Kidney glomerular epithelial cell (primary cell): Measurements from ENCODE around the gene UST.
"Not testable (repeated sequence)": the region's sequence is repeated elsewhere in the genome, so short reads cannot be mapped to it uniquely, and the experiment has no call there.

Experiments
- DNase-seq: peaks from one replicate; lab custom pipeline; 2025; lab: John Stamatoyannopoulos, UW

Gene UST

DNA sequence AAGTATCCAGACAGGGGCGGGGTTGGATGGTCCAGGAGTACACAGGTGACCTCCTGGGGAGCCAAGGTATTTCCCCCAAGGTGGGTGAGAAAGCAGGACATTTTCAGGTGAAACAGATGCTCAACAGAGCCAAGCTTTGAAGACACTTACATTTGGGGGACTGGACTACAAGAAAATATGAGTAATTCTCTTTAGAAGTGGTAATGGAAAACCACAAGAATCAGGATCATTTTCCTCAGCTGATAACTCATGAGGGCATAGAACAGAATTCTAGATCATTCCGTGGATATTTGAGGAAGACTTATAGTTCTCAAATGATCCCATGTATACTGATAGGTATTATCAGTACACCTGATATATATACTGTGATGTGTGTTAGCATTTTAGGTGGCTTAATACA lies 89.9 kb downstream of the UST start:
- DNase-seq = no peak

DNA sequence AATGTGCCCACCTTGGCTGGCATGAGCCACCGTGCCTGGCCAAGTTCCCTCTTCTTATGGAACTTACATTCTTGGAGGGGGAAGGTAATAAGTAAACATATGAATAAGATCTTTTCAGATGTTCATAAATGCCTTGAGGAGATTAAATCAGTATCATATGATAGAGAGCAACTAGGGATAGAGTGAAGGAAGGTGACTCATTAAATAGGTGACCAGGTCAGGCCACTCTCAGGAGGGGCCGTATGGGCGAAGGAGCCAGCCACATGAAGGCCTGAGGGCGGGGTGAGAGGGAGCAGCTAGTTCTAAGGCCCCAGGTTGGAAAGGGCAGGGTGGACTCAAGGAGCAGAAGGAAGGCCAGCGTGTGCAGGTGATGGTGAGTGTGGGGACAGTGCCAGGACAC lies 91.1 kb downstream of the UST start:
- no peak for DNase-seq

DNA sequence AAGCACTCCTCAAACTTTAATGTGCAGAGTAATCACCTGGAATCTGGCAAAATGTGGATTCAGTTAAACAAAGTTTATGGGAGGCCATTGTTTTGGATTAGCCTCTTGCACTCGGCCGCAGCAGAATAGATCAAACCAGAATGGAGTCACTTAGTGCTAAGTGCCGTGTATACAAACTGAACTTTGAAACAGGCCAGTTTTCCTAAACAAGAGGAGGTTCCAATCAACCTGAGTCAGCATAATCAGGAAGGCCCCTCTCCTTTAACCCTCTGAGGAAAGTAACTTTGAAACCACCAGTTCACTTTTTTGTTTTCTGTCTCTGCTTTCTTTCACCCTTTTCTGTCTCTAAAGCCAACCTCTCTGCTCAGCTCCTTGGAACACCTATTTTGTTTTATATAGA lies 92.2 kb downstream of the UST start:
- DNase-seq = no peak

DNA sequence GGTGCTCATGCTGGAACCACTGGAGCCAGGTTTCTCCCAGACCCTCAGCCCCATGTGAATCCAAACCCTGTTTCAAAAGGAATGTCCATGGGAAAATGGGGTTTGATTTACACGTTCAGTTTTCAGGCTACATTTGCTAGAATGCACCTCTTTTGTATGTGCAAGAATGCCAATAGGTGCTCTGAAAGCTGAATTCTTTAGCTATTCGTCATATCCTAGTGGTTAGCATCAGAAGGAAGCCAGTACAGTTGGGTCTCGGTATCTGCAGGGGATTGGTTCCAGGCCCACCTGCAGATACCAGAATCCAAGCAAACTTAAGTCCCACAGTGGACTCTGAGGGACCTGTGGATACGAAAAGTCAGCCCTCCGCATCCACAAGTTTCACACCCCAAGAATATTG lies 93.4 kb downstream of the UST start:
- DNase-seq = no peak

DNA sequence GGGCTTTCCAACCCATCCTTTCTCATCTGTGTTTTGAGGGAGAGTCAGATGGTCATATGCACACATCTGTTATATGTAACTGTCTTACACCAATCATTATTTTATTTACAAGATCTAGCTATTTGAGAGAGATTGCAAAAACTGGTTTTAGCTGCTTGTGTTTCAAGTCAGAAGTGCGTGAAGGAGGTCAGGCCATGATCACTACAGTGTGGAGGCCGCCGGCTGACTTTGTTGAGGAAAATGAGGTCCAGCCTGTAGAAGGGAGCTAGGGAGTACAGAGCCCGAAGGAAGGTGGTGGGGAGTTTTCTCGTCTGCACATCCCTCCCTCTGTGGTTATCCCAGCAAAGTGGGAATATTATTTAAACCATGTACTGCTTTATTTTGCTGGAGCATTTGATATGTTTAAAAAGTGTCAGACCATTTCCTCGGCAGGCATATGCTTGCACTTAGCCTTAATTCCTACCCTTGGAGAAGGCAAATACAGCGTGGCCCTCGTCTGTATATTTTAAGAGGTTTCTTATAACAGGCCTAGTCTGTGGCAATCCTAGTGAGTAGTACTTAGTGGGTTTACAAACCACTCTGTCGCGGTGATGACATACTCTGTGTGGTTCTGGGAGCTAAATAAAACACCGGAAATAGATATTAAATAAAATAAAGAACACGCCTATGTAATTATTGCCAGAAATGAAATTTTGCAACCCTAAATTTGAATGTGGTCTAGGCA lies 95.6 kb downstream of the UST start:
- no peak for DNase-seq

DNA sequence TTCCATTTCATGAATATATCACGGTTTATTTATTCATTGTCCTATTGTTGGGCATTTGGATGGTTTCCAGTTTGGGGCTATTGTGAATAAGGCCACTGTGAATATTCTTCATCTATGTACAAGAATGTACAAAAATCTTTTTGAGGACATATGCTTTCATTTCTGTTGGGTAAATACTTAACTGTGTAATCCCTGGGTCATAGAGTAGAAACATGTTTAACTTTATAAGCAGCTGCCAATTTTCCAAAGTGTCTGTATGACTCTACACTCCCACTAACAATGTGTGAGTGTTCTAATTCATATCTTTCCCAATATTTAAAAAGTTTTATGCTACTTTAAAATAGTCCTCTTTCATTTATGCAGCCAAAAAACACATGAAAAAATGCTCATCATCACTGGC lies 98.6 kb downstream of the UST start:
- DNase-seq = no peak

DNA sequence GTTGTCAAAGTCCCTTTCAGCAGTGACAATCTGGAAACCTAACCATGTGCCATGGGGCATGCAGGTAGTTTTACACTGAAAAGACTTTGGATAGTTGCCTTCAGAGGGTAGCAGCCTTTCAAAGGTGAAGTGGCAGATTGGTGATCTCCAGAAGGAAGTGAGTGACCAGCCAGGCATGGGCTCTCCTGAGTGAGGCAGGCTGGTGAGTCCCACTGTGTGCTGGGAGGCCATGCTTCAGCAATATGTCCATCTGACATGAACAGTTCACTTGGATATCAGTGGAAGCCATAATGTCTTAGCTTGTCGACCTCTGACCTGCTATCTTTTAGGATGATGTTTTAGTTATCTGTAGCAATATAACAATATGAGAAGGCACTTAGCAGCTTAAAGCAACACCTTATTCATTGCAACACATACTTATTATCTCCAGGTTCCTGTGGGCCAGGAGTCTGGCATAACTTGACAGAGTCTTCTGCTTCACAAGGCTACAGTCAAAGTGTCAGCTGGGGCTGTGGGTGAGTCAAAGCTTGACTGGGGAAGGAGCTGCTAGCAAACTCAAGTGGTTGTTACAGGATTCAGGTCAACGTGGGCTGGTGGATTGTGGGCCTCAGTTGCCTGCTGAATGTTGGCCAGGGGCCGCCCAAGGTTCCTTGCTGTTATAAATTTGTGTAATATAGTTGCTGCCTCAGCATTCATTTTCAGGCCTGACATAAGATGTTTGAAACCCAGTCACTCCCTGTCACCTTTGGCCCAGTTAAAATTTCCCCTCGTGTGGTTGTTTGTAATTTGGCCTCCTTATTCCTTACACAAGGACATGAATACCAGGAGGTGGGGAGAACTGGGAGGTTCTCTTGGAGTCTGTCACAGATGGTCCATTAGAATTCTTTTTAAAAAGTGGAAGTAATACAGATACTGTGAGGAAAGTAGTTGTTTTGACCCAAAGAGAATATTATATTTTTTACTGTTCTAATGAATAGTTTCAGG lies 100.2 kb downstream of the UST start:
- no peak for DNase-seq

DNA sequence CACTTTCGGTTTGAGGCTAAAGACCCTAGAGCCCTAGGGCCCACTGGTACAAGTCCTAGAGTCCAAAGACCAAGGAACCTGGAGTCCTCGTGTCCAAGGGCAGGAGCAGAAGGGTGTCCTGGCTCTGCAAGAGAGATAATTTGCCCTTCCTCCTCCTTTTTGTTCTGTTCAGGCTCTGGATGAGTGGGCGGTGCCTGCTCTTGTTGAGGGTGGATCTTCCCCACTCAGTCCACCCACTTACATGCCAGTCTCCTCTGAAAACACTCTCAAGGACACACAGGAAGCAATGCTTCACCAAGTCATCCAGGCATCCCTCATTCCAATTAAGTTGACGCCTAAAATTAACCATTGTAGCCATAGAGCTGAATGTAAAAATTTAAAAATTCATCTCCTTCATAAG lies 102.1 kb downstream of the UST start:
- peak; percentile 3 for DNase-seq

DNA sequence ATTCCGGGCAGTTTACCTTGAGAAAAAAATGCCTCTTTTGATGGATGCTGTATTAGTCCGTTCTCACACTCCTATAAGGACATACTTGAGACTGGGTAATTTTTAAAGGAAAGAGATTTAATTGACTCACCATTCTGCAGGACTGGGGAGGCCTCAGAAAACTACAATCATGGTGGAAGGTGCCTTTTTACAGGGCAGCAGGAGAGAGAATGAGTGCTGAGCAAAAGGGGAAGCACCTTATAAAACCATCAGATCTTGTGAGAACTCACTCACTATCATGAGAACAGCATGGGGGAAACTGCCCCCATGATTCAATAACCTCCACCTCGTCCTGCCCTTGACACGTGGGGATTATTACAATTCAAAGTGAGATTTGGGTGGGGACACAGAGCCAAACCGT lies 102.6 kb downstream of the UST start:
- not testable (repeated sequence) for DNase-seq

DNA sequence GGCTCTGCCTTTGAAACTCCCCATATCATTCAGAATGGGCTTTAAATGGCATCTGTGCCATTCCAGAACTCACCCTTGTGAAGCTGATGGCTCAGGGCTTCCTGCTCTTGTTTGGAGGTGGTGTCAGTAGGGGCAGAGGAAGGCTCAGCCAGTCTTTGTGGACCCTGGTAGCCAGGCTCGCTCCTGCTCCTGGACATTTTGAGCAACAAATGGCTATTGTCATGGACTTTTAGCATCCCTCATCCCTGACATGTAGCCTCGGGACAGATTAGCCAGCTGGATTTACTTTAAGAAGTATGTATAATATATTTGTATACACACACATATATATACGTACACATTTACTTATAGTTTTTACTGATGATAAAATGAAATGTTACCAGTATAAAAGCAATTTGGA lies 104.1 kb downstream of the UST start:
- DNase-seq = no peak

DNA sequence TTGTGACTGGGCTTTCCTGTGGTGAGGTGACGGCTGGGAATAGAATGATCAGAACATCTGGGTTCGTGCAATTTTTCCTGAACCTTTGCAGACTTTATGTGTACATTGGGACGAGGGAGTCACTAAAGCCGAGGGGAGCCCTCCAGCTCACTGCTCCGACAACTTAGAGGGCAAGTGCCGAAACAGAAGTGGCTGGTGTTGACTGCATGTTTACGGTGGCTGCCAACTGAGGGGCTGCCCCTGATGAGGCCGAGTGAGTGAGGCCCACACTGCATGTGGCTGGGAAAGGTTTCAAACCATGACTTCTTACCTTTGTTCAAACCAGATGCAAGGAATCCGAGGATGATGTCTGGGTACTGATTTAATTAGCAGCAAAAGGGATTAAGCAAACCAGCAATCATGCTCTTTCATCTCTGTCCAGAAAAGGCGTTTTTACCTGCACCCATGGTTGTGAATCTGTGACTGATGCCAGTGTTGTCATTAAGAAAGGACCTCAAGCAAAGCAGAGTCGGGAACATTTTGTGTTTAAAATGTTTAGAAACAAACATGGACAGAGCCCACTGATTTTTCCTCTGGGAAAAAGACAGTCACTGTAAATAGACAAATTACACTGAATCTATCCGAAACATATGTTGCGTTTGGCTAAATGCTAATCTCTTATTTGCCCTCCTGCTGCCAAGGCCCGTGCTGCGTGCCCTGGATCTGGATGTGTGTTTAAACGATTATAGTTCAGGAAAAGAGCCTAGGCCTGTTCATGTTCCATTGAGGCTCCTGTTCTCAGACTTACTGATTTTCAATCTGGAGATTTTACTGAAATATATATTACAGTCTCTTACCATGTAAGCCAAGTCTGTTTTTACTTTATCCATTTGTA lies 105.1 kb downstream of the UST start:
- no peak for DNase-seq

DNA sequence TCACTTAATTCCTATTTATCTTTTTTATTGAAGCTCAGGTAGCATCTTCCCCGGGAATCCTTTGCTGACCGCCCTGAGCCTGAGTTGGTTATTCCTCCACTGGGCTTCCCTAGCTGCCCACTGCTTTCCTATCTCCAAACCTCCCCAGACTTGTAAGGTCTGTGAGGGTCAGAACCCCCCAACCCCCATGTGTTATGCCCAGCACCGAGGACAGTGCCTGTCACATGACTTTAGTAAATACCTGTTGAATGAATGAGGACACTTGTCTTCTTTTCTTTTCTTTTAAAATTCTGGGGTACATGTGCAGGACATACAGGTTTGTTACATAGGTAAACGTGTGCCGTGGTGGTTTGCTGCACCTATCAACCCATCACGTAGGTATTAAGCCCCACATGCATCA lies 105.9 kb downstream of the UST start:
- DNase-seq = no peak

DNA sequence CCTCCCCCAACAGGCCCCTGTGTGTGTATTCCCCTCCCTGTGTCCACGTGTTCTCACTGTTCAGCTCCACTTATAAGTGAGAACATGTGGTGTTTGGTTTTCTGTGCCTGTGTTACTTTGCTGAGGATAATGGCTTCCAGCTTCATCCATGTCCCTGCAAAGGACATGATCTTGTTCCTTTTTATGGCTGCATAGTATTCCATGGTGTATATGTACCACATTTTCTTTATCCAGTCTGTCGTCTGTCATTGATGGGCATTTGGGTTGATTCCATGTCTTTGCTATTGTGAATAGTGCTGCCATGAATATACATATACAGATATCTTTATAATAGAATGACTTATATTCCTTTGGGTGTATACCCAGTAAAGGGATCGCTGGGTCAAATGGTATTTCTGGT lies 106.3 kb downstream of the UST start:
- DNase-seq = not testable (repeated sequence)

DNA sequence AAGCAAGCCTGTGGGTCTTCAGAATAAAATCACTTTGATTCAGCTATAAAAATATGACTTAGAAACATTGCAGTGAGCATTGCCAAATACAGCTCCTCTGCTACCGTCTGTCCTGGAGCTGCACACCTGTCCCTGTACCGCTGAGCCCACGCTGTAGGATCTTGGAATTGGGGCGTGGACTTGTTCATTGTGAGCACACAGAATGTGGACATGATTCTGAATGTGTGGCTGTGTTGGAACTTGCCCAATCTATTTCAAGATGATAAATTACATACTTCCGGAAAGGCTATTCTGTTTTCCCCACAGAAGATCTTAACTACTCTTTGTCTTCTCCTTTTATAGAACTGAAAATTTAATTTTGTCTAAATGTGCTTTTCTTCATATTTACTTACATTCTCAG lies 107.3 kb downstream of the UST start:
- DNase-seq = no peak

DNA sequence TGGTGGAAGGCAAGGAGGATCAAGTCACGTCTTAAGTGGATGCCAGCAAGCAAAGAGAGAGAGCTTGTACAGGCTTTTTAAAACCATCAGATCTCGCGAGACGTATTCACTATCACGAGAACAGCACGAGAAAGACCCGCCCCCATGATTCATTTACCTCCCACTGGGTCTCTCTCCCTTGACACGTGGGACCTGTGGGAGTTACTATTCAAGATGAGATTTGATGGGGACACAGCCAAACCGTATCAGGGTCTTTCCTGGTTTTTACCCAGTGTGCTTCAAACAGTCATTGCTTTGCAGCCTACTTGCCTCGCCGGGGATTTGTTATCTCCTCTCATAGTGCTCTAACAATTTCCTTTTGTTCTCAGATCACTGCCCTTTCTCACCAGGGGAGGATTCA lies 108.2 kb downstream of the UST start:
- no peak for DNase-seq

DNA sequence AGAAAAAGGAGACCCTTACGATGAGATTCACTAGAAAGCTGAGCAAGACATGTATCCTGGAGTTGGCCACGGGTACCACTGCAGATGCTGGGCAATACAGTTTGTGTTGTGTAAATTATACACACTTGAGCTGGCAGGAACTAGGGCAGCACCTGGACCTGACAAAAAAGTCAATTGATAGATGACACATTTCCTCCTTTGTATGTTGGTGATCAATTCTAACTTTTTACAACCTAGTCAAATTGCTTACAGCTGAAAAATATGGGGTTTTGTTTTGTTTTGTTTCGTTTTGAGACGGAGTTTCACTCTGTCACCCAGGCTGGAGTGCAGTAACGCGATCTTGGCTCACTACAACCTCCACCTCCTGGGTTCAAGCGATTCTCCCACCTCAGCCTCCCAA lies 108.9 kb downstream of the UST start:
- DNase-seq = no peak

DNA sequence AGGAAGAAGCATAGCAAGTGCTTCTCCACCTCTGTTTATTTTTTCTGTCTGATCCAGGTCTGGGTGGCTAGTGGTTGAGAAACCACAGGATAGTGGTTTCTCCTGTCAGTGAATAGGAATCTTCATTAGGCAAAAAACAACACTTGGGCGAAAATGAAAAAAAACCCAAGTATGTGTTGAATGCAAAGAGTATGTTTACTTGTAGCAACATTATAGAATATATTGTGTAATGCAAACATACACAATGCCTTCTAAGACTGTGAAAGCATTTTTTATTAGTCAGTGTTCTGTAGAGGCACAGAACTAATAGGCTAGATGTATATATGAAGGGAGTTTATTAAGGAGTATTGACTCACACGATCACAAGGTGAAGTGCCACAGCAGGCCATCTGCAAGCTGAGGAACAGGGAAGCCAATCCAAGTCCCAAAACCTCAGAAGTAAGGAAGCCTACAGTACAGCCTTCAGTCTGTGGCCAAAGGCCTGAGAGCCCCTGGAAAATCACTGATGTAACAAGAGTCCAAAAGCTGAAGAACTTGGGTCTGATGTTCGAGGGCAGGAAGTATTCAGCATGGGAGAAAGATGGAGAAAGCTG lies 111.1 kb downstream of the UST start:
- no peak for DNase-seq

DNA sequence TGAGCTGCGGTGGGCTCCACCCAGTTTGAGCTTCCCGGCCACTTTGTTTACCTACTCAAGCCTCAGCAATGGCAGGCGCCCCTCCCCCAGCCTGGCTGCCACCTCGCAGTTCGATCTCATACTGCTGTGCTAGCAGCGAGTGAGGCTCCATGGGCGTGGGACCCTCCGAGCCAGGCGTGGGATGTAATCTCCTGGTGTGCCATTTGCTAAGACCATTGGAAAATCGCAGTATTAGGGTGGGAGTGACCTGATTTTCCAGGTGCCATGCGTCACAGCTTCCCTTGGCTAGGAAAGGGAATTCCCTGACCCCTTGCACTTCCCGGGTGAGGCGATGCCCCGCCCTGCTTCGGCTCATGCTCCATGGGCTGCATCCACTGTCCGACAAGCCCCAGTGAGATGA lies 117.3 kb downstream of the UST start:
- not testable (repeated sequence) for DNase-seq

DNA sequence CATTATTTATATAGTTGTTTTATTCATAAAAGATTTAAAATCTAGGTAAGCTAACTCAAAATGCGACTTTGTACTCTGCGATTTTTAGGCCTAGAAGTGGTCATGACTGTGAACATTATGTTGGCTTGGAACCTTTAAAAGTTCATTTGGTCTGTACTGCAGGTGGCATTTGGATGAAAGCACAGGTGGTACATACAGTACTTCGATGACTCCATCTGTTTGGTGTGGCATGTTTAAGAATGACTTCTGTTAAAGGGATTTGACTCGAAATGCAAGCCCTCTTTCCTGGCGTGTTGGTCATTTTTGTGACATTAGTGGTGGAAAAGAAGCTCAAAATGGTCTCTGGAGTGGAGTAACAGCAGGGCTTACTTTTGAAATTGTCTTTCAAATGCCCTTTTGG lies 118.1 kb downstream of the UST start:
- DNase-seq = no peak

DNA sequence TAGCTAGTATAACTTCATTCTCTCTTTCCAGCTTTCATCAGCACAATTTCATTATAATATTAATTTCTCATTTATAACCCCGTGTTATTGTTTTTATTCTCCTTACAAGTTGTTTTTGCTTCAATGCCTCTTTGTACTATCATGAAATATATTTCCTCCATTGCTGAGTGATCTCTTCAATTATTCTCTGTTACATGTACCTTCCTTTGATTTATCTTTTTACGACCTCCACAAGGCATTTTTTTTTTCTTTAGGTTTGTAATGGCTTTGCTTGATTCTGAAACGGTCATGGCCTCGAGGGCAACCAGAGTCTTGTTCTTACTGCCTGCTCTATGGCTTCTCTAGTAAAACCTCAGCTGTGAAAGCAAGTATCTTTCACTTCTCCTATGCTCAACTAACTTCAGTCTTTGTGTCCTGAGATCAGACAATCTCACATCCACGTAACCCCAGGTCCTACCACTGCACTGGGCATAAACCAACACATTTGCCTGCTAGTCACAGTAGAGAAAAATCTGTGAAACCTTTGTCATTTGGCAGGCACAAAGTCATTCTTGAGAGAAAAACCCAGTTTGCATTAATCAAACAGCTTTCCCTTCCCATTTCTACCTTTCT lies 119.9 kb downstream of the UST start:
- DNase-seq = no peak

DNA sequence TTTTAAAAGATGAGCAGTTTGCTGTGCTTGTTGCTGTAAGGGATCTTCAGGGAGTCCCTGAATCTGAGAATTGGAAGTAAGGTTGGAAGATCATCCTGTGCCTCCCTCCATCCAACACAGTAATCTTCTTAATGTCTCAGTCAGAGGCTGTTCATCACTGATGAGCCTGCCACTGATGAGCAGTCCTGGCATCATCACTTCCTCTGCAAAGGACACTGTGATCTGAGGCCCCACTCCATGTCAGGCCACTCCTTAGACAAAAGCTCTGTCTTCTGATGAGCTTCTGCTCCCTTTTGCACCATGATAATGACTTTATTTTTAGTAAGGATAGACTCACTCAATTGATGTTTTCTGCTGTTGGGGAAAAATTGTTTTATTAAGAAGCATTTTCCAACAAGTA lies 121.0 kb downstream of the UST start:
- DNase-seq = no peak

DNA sequence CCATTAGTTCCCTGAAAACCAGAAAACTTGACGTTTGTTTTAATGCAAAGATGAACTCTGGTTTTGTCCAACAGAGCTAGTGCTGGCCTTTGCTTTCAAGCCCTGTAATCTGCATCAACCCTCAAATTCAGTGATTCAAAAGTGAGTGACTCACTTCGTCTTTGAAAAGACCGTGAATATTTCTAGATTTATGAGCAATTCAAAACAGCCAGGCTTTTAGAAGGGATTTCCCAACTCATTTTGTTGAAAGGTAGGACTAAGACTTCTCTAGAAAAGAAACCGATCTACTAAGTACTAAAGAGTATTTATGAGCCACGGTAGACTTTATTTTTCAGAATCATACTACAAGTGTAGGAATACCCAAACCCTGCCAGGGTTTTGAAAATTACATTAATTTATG lies 121.5 kb downstream of the UST start:
- DNase-seq = no peak
